GM12878 (cell line): ENCODE data around the gene ADAM10.

Experiments used
- CTCF ChIP-seq, 3 experiments: IDR thresholded peaks in 2 of 3; conservative IDR thresholded peaks in 1 of 3; 2 replicates each; pipeline ENCODE4 v1.5.1; 2011; ENCODE audit warnings: low read depth in 3 of 3, low read length in 3 of 3, mild to moderate bottlenecking in 3 of 3, control low read depth in 2 of 3, moderate library complexity in 2 of 3, inconsistent platforms in 1 of 3, mixed read lengths in 1 of 3; ENCODE audit not compliant: control insufficient read depth in 2 of 3, insufficient read depth in 1 of 3; ENCODE audit errors: extremely low read depth in 1 of 3
- NR2C2 ChIP-seq: IDR thresholded peaks from 2 replicates; pipeline ENCODE4 v1.6.1; 2011; ENCODE audit warnings: borderline replicate concordance, low read depth; ENCODE audit not compliant: control insufficient read depth, insufficient read length

DNA sequence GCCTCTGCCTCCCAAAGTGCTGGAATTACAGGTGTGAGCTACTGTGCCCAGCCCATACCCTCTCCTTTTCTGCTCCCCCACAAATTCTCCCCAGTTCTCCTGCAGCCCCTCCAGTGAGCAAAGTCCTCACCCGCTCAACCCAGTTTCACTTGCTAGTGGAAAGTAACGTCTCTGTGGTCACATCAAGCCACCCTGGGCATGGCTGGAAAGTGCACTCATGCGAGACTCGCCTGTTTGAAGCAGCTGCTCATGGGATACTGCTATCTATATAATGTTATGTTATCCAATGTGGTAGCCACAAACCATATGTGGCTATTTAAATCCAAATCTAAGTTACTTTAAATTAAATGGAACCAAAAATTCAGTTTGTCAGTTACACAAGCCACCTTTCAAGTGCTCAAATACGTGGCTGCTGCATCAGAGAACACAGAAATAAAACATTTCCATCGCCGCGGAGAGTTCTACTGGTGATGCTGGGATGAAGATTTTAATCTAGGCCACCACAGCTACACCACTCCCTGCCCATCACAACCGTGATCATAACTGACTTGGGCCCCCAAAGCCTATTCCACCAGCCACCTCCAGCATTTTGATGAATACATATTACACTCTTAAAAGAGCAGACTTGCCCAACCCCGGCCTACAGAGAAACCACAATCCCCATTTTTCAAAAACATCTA, 198.3 kb downstream of the ADAM10 start:
- TF ChIP-seq CTCF (IDR thresholded peaks at IDR 0.05 in 2 of 3, conservative IDR thresholded peaks at IDR 0.05 in 1 of 3; ENCODE audit: control insufficient read depth in 2 of 3, extremely low read depth in 1 of 3, insufficient read depth in 1 of 3, low read depth in 3 of 3, low read length in 3 of 3) = no peak
- no peak for TF ChIP-seq NR2C2
